GM23338 (cell line): ENCODE measurements around the gene TMIGD2.

Experiments
- CREB1 ChIP-seq: fragments of 250-450 bp; sonication (Bioruptor Pico); IDR thresholded peaks from 2 replicates; pipeline ENCODE4 v1.5.0; 2020; ENCODE audit warnings: low read depth, mild to moderate bottlenecking, moderate library complexity
- EZH2 ChIP-seq: fragments of 200-600 bp; sonication (generic); IDR thresholded peaks from one replicate; pipeline ENCODE4 v1.8.0; 2017; ENCODE audit warnings: antibody characterized with exemption, mild to moderate bottlenecking, low read depth; ENCODE audit not compliant: unreplicated experiment
- EZH2phosphoT487 ChIP-seq: fragments of 200-600 bp; sonication (generic); IDR thresholded peaks from one replicate; pipeline ENCODE4 v1.8.1; 2018; ENCODE audit warnings: antibody characterized with exemption; ENCODE audit not compliant: unreplicated experiment
- JUNB ChIP-seq: IDR thresholded peaks from one replicate; pipeline ENCODE4 v1.6.1; 2016; ENCODE audit warnings: antibody characterized with exemption; ENCODE audit not compliant: unreplicated experiment
- POLR2AphosphoS5 ChIP-seq: IDR thresholded peaks from 2 replicates; pipeline ENCODE4 v1.6.1; 2016; ENCODE audit warnings: antibody characterized with exemption, low read depth
- ZNF114 ChIP-seq: fragments of 250-450 bp; sonication (Bioruptor Pico); IDR thresholded peaks from 2 replicates; pipeline ENCODE4 v1.5.0; 2020; ENCODE audit warnings: mild to moderate bottlenecking, moderate library complexity
- ZNF331 ChIP-seq: fragments of 250-450 bp; sonication (Bioruptor Pico); IDR thresholded peaks from 2 replicates; pipeline ENCODE4 v1.5.0; 2020; ENCODE audit warnings: low read depth, mild to moderate bottlenecking, moderate library complexity
- TF ChIP-seq, protein P1 (sequence below), 2 experiments: fragments of 200-600 bp in 1 of 2; sonication (generic) in 1 of 2; conservative IDR thresholded peaks; 2 replicates each; pipeline versions ENCODE4 v1.5.1 to v1.6.1; 2016 to 2017; ENCODE audit warnings: antibody characterized with exemption in 2 of 2, low read depth in 2 of 2, mild to moderate bottlenecking in 2 of 2, moderate library complexity in 1 of 2
- TF ChIP-seq, protein P2 (sequence below): IDR thresholded peaks from one replicate; pipeline ENCODE4 v1.6.1; 2018; ENCODE audit warnings: antibody characterized with exemption; ENCODE audit not compliant: unreplicated experiment
- TF ChIP-seq, protein P3 (sequence below): IDR thresholded peaks from 2 replicates; pipeline ENCODE4 v1.6.1; 2016; ENCODE audit warnings: antibody characterized with exemption
- TF ChIP-seq, protein P4 (sequence below): fragments of 250-450 bp; sonication (Bioruptor Pico); IDR thresholded peaks from 2 replicates; pipeline ENCODE4 v1.5.0; 2020; ENCODE audit warnings: mild to moderate bottlenecking, moderate library complexity

DNA sequence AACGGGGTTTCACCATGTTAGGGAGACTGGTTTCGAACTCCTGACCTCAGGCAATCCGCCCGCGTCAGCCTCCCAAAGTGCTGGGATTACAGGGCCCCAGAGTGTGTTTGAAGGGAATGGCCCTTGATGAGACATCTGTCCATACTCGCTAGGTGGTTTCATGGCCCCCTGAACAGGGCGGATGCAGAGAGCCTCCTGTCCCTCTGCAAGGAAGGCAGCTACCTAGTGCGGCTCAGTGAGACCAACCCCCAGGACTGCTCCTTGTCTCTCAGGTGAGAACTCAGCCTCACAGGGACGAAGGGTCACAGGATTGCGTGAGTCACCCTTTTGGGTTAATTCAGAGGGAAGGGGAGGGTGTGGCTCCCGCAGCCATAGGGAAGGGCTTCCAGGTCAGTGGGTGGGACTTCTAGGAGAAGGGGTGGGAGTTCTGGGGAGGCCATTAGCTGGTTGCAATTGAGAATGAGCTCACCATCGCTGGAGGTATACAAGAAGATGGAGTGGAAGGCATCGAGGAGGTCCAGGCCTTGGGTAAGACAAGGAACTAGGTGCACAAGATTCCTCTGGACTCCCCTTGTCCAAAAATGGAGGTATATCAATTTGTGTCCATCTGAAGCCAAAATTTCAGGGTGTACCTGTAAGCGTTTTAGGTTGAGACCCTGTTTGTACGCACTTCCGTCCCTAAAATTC, 14.0 kb downstream of the TMIGD2 start:
- TF ChIP-seq, protein P1, sequence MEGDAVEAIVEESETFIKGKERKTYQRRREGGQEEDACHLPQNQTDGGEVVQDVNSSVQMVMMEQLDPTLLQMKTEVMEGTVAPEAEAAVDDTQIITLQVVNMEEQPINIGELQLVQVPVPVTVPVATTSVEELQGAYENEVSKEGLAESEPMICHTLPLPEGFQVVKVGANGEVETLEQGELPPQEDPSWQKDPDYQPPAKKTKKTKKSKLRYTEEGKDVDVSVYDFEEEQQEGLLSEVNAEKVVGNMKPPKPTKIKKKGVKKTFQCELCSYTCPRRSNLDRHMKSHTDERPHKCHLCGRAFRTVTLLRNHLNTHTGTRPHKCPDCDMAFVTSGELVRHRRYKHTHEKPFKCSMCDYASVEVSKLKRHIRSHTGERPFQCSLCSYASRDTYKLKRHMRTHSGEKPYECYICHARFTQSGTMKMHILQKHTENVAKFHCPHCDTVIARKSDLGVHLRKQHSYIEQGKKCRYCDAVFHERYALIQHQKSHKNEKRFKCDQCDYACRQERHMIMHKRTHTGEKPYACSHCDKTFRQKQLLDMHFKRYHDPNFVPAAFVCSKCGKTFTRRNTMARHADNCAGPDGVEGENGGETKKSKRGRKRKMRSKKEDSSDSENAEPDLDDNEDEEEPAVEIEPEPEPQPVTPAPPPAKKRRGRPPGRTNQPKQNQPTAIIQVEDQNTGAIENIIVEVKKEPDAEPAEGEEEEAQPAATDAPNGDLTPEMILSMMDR (conservative IDR thresholded peaks at IDR 0.05; ENCODE audit: low read depth in 2 of 2): no peak
- no peak for TF ChIP-seq EZH2
- no peak for TF ChIP-seq POLR2AphosphoS5
- no peak for TF ChIP-seq JUNB
- TF ChIP-seq ZNF331 (CRISPR knock-in tag): no peak
- TF ChIP-seq, protein P2, sequence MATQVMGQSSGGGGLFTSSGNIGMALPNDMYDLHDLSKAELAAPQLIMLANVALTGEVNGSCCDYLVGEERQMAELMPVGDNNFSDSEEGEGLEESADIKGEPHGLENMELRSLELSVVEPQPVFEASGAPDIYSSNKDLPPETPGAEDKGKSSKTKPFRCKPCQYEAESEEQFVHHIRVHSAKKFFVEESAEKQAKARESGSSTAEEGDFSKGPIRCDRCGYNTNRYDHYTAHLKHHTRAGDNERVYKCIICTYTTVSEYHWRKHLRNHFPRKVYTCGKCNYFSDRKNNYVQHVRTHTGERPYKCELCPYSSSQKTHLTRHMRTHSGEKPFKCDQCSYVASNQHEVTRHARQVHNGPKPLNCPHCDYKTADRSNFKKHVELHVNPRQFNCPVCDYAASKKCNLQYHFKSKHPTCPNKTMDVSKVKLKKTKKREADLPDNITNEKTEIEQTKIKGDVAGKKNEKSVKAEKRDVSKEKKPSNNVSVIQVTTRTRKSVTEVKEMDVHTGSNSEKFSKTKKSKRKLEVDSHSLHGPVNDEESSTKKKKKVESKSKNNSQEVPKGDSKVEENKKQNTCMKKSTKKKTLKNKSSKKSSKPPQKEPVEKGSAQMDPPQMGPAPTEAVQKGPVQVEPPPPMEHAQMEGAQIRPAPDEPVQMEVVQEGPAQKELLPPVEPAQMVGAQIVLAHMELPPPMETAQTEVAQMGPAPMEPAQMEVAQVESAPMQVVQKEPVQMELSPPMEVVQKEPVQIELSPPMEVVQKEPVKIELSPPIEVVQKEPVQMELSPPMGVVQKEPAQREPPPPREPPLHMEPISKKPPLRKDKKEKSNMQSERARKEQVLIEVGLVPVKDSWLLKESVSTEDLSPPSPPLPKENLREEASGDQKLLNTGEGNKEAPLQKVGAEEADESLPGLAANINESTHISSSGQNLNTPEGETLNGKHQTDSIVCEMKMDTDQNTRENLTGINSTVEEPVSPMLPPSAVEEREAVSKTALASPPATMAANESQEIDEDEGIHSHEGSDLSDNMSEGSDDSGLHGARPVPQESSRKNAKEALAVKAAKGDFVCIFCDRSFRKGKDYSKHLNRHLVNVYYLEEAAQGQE: no peak
- TF ChIP-seq EZH2phosphoT487: no peak
- TF ChIP-seq CREB1 (CRISPR knock-in tag): no peak
- TF ChIP-seq ZNF114 (CRISPR knock-in tag): no peak
- TF ChIP-seq, protein P3, sequence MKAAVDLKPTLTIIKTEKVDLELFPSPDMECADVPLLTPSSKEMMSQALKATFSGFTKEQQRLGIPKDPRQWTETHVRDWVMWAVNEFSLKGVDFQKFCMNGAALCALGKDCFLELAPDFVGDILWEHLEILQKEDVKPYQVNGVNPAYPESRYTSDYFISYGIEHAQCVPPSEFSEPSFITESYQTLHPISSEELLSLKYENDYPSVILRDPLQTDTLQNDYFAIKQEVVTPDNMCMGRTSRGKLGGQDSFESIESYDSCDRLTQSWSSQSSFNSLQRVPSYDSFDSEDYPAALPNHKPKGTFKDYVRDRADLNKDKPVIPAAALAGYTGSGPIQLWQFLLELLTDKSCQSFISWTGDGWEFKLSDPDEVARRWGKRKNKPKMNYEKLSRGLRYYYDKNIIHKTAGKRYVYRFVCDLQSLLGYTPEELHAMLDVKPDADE: no peak
- TF ChIP-seq, protein P4, sequence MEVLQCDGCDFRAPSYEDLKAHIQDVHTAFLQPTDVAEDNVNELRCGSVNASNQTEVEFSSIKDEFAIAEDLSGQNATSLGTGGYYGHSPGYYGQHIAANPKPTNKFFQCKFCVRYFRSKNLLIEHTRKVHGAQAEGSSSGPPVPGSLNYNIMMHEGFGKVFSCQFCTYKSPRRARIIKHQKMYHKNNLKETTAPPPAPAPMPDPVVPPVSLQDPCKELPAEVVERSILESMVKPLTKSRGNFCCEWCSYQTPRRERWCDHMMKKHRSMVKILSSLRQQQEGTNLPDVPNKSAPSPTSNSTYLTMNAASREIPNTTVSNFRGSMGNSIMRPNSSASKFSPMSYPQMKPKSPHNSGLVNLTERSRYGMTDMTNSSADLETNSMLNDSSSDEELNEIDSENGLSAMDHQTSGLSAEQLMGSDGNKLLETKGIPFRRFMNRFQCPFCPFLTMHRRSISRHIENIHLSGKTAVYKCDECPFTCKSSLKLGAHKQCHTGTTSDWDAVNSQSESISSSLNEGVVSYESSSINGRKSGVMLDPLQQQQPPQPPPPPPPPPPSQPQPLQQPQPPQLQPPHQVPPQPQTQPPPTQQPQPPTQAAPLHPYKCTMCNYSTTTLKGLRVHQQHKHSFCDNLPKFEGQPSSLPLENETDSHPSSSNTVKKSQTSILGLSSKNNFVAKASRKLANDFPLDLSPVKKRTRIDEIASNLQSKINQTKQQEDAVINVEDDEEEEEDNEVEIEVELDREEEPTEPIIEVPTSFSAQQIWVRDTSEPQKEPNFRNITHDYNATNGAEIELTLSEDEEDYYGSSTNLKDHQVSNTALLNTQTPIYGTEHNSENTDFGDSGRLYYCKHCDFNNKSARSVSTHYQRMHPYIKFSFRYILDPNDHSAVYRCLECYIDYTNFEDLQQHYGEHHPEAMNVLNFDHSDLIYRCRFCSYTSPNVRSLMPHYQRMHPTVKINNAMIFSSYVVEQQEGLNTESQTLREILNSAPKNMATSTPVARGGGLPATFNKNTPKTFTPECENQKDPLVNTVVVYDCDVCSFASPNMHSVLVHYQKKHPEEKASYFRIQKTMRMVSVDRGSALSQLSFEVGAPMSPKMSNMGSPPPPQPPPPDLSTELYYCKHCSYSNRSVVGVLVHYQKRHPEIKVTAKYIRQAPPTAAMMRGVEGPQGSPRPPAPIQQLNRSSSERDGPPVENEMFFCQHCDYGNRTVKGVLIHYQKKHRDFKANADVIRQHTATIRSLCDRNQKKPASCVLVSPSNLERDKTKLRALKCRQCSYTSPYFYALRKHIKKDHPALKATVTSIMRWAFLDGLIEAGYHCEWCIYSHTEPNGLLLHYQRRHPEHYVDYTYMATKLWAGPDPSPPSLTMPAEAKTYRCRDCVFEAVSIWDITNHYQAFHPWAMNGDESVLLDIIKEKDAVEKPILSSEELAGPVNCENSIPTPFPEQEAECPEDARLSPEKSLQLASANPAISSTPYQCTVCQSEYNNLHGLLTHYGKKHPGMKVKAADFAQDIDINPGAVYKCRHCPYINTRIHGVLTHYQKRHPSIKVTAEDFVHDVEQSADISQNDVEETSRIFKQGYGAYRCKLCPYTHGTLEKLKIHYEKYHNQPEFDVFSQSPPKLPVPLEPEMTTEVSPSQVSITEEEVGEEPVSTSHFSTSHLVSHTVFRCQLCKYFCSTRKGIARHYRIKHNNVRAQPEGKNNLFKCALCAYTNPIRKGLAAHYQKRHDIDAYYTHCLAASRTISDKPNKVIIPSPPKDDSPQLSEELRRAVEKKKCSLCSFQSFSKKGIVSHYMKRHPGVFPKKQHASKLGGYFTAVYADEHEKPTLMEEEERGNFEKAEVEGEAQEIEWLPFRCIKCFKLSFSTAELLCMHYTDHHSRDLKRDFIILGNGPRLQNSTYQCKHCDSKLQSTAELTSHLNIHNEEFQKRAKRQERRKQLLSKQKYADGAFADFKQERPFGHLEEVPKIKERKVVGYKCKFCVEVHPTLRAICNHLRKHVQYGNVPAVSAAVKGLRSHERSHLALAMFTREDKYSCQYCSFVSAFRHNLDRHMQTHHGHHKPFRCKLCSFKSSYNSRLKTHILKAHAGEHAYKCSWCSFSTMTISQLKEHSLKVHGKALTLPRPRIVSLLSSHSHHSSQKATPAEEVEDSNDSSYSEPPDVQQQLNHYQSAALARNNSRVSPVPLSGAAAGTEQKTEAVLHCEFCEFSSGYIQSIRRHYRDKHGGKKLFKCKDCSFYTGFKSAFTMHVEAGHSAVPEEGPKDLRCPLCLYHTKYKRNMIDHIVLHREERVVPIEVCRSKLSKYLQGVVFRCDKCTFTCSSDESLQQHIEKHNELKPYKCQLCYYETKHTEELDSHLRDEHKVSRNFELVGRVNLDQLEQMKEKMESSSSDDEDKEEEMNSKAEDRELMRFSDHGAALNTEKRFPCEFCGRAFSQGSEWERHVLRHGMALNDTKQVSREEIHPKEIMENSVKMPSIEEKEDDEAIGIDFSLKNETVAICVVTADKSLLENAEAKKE (CRISPR knock-in tag): no peak
